GM12865 (cell line): ENCODE data around the gene TMEM131.

Experiments used
- DNase-seq: peaks from one replicate; pipeline ENCODE4 v3.0.0; 2010; ENCODE audit warnings: low read depth
- H3K4me3 ChIP-seq: 2 replicates; pipeline ENCODE4 v1.5.1; 2011; ENCODE audit warnings: mild to moderate bottlenecking, low read depth, low read length, control low read depth
- TF ChIP-seq, protein P1 (sequence below): IDR thresholded peaks from 2 replicates; pipeline ENCODE4 v1.5.1; 2011; ENCODE audit warnings: low read length, control low read depth, low read depth, inconsistent platforms; ENCODE audit not compliant: insufficient read depth; ENCODE audit errors: missing control alignments

Gene TMEM131

DNA sequence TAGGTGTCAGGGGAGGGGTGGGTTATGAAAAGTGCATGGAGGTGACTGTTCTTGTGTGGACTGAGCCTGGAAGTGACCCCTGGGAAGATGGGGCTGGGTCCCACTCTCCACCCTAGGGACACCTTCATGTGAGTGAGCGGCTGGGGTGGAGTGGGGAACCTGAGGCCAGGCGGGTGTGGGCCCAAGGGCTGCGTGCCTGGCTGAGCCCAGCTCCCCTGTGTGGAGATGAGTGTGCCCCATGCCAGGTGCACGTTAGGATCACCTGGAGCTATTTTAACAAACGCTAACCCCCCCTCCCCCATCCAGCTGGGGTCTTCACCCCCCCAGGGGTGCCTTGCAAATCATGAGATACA lies 255.9 kb downstream of the TMEM131 start:
- DNase-seq = no peak
- TF ChIP-seq, protein P1, sequence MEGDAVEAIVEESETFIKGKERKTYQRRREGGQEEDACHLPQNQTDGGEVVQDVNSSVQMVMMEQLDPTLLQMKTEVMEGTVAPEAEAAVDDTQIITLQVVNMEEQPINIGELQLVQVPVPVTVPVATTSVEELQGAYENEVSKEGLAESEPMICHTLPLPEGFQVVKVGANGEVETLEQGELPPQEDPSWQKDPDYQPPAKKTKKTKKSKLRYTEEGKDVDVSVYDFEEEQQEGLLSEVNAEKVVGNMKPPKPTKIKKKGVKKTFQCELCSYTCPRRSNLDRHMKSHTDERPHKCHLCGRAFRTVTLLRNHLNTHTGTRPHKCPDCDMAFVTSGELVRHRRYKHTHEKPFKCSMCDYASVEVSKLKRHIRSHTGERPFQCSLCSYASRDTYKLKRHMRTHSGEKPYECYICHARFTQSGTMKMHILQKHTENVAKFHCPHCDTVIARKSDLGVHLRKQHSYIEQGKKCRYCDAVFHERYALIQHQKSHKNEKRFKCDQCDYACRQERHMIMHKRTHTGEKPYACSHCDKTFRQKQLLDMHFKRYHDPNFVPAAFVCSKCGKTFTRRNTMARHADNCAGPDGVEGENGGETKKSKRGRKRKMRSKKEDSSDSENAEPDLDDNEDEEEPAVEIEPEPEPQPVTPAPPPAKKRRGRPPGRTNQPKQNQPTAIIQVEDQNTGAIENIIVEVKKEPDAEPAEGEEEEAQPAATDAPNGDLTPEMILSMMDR = no peak
- no peak overlapping the region for H3K4me3 ChIP-seq

DNA sequence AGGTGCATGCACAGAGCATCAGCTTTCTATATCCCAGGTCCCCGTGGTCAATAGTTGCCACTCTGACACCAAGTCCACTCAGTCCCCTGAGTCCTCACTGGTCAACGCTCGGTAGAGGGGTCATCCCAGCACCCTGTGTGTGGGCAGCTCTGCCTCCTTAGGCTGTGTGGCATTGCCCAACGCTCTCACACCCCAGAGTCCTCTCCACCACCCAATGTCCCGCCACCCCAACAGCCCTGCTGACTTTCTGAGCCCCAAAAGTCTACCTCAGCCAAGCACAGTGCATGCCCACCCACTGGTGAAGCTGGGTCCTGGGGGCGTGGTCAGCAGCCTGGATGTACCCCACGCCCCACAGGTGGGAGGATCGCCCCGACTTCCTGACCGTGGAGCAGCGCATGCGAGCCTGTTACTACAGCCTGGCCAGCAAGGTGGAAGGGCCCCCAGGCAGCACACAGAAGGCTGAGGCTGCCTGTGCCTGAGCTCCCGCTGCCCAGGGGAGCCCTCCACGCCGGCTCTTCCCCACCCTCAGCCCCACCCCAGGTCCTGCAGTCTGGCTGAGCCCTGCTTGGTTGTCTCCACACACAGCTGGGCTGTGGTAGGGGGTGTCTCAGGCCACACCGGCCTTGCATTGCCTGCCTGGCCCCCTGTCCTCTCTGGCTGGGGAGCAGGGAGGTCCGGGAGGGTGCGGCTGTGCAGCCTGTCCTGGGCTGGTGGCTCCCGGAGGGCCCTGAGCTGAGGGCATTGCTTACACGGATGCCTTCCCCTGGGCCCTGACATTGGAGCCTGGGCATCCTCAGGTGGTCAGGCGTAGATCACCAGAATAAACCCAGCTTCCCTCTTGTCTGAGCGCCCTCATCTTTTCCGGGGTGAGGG lies 256.5 kb downstream of the TMEM131 start:
- TF ChIP-seq, protein P1 = no peak
- no peak overlapping the region for H3K4me3 ChIP-seq
- DNase-seq = no peak

DNA sequence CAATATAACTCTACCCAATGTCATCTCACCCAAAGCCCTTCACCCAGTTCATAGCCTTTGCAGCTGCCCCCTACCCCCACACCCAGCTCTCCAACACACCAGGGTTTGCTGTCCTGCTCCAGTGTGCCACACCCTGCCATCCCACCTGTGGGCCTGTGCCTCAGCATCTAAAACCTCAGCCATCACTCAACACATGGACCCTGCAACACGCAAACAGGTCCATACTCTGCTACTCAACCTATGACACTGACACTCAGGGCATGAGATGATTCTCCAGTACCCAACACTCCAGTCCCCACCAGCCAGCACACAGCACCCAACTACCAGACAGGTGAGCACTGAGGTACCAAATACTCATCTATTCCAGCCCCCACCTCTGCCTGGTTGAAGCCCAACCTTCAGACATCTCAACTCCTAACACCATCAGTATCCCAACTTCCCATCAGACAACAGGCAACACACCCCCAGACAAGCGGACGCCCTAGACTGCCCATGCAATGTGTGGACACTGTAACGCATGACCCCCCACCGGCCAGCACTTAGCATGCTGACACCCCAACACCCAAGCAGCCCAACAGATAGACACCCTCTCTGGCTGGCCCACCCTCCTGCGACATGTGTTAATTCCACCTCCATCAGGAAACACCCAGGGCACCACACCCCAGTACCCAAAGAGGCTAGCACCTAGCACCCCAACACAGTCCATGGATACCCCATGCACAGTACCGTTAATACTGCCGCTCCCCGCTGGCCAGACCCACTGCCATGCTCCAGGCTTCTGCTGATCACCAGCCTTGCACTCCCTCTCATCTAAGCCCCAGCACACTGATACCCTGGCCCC lies 257.3 kb downstream of the TMEM131 start:
- DNase-seq = no peak
- TF ChIP-seq, protein P1 = no peak
- no peak overlapping the region for H3K4me3 ChIP-seq

DNA sequence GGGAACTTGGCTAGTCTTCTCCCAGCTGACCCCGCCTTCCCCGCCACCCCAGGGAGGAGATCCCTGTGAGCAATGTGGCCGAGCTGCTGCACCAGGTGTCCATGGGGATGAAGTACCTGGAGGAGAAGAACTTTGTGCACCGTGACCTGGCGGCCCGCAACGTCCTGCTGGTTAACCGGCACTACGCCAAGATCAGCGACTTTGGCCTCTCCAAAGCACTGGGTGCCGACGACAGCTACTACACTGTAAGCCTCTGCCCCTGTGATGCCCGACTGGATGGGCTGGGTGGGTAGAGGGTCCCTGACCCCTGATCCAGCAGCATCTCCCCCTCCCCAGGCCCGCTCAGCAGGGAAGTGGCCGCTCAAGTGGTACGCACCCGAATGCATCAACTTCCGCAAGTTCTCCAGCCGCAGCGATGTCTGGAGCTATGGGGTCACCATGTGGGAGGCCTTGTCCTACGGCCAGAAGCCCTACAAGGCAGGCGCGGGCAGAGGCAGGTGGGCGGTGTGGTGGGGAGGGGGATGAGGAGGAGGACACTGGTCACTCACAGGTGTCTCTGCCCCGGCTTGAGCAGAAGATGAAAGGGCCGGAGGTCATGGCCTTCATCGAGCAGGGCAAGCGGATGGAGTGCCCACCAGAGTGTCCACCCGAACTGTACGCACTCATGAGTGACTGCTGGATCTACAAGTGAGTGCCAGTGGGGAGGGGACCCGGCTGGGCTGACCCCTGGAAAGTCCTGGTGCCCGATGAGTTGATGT lies 258.1 kb downstream of the TMEM131 start:
- DNase-seq = no peak
- TF ChIP-seq, protein P1 = no peak

DNA sequence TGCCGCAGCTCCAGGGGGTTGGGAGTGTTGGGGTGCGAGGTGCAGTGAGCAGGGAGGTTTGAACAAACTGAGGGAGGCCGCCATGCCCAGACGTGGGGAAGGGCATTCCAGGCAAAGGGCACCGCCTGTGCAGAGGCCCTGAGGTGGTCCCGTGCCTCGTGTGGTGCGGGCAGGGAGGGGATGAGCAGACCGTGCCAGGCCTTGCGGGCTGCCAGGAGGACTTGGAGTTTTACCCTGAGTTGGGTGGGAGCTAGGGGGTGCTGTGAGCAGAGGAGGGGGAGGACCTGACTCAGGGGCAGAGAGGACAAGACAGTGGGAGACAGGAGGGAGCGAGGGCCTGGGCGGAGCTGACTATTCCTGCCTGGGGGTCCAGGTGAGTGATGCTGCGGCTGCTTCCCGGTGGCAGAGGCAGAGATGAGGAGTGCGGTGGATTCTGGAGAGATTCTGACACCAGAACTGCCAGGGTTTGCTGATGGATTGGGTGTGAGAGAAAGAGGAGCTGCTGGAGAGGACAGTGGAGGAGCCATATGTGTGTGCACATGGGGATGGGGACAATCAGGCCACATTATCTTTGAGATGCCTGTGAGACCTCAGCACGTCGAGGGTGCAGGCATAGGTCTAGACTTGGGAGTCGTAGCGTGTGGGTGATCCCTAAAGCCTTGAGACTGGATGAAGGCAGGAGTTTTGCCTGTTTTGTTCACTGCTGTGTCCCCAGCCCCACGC lies 259.0 kb downstream of the TMEM131 start:
- H3K4me3 ChIP-seq = no peak overlapping the region
- no peak for DNase-seq
- TF ChIP-seq, protein P1 = no peak

More for the DNA sequence above, 258.1 kb downstream of the TMEM131 start:
- H3K4me3 ChIP-seq = no peak overlapping the region

DNA sequence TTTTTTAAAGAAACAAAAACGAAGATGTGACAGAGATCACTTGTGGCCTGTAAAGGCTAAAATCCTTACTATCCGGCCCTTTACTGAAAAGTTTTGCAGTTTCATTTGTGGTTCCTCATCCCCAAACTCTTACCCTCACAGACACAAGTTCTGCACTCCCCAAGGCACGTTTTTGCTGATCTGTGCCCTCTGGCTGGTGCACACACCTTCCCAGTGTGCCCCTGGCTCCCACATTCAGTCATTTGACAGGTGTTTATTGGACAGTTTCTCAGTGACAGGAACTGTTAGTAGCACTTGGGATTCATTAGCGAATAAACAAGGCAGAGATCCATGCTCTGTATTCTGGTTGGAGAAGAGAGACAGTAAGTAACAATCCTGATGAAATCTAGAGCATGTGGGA lies 259.6 kb downstream of the TMEM131 start:
- no peak for DNase-seq
- TF ChIP-seq, protein P1 = no peak
- no peak overlapping the region for H3K4me3 ChIP-seq
